Activated T-helper 2 cell treated with anti-CD3 and anti-CD28 coated beads, Interferon-gamma antibody, Interleukin-2, Interleukin-4, amounts not matched to agents 10 μg/mL and 5 μg/mL and 100 μg/mL, durations not matched to agents 14 hours and 24 hours and 36 hours (primary cell): ENCODE measurements around the gene GPR37L1. TPM values are rescaled to one million over a fixed set of nuclear protein-coding genes. Genes with fewer than 3 reads are reported as not detected.
"Not testable (repeated sequence)": the region's sequence is repeated elsewhere in the genome, so short reads cannot be mapped to it uniquely, and the experiment has no call there.

Source experiments
- DNase-seq: peaks from one replicate; pipeline ENCODE4 v3.0.0; 2021; ENCODE audit warnings: low spot score
- H3K27ac Mint-ChIP-seq: one replicate; pipeline ENCODE4 v1.8.0; 2021; ENCODE audit warnings: mixed read lengths
- H3K27me3 Mint-ChIP-seq: one replicate; pipeline ENCODE4 v1.8.0; 2021; ENCODE audit warnings: low read depth, mixed read lengths
- H3K36me3 Mint-ChIP-seq: one replicate; pipeline ENCODE4 v1.8.0; 2021; ENCODE audit warnings: low read depth, mixed read lengths
- H3K4me1 Mint-ChIP-seq: one replicate; pipeline ENCODE4 v1.8.0; 2021; ENCODE audit warnings: low read depth, mixed read lengths
- H3K4me3 Mint-ChIP-seq: one replicate; pipeline ENCODE4 v1.8.0; 2021; ENCODE audit warnings: low read depth, mild to moderate bottlenecking, moderate library complexity, mixed read lengths
- H3K9me3 Mint-ChIP-seq: one replicate; pipeline ENCODE4 v1.8.0; 2021; ENCODE audit warnings: mixed read lengths
- intact Hi-C: fragments of 100-400 bp; cut with micrococcal nuclease; formaldehyde crosslinking; loops from one replicate; pipeline ENCODE4 v1.15.1; 2023
- total RNA-seq: library from RNA; stranded (reverse); gene quantifications from 2 replicates; pipeline ENCODE4 v1.2.3, GENCODE V29; 2022

Gene GPR37L1
- total RNA-seq, 1 donor from 2014 or later: not detected

DNA sequence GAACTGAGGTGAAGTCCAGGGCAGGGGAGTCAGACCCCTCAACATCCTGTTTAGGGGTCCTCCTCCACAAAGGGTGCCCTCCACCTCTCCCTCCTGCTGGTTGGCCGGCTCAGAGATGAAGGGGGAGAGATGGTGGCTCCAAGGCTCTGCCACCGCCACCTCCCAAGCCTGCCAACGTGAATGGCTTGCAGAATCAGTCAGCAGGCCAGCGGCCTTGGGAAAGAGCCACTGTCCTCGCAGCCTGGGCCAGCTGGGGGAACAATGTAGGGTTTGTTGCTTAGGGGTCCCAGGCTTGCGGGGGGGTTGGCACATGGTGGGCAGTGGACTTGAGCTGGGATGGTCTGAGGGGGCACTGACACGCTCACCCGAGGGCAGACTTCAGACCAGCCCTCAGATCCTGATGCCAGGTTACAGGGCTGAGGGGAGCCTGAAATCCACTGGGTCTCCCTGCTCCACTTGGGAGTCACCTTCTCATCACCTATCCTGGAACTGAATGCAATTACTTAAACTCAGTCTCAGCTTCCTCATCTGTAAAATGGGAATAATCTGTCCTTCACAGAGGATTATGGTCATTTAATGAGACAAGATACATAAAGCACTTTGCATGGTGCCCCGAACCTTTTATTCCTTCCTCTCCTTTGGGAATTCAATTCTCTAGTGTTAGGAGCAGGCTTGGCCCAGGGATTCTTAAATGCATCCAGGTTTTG, 8.3 kb downstream of the GPR37L1 start:
- no peak overlapping the region for H3K27ac Mint-ChIP-seq
- no peaks in the 10 kb centered on the region for H3K9me3 Mint-ChIP-seq
- no peaks in the 10 kb centered on the region for H3K4me1 Mint-ChIP-seq
- no peak overlapping the region for H3K4me3 Mint-ChIP-seq
- peaks cover 29% of the 10 kb centered on the region for H3K36me3 Mint-ChIP-seq
- H3K27me3 Mint-ChIP-seq: no peaks in the 10 kb centered on the region
- no peak for DNase-seq
- intact Hi-C loops: no loop called here

DNA sequence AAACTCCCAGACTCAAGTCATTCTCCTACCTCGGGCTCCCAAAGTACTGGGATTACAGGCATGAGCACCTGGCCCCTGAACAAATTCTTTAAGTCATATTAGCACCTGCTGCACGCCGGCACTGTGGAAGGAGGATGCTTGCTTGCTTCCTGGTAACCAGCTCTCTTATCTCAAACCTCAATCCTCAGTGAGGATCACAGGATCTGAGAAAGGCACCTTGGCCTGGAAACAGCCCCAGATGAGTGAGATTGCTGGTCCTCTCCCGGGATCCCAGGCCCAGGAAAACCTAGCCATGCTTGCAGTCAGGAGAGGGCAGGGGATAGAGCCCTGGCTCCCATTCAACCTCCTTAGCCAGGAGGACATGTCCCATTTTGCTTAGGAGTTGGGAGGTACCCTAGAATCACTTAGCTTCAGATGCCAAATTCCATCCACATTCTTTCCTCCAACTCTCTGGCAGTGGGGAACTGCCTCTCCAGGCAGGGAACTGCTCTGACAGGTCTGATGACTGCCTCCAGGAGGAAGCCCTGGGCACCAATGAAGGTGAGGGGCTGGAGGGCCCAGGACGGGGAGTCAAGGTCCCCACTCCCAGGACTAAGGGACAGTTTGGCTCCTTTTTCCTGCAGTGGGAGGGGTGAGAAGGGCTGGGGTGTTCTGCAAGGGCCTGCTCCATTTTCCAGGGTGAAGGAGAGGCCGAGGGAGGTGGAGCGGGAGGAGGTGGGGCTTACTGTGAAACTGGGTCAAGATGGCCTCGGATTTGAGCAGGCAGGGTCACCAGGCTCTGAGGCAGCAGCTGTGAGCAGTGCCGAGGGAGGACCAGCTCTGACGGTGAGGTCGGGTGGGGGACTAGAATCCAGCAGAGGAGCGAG, 9.5 kb downstream of the GPR37L1 start:
- Mint-ChIP-seq H3K4me3 (no peak overlapping the region), H3K4me1 (no peaks in the 10 kb centered on the region), H3K9me3 (no peaks in the 10 kb centered on the region), H3K36me3 (peaks cover 29% of the 10 kb centered on the region), H3K27me3 (no peaks in the 10 kb centered on the region), H3K27ac (no peak overlapping the region)
- DNase-seq: no peak
- intact Hi-C loops: no loop called here

DNA sequence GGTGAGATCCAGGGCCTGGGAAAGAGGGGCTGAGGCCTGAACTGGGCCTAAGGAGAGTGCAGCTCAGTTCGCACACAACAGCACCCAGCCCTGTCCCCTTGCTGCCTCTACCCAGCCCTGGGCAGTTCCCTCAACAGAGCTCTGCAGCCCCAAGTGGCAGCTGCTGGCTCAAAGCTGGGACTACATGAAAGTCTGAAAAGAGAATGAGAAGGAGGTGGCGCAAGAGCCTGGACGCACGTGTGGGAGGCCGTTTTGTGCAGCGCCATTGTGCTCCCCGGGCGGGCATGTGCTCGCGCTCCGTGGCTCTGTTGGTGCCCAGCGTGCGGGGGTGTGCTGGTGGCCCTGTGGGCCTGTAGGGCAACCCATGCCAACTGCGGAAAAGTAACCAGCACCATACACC, 10.3 kb downstream of the GPR37L1 start:
- H3K27me3 Mint-ChIP-seq: no peaks in the 10 kb centered on the region
- DNase-seq: no peak
- H3K9me3 Mint-ChIP-seq: no peaks in the 10 kb centered on the region
- H3K4me3 Mint-ChIP-seq: no peak overlapping the region
- intact Hi-C loops: no loop called here
- H3K36me3 Mint-ChIP-seq: peaks cover 29% of the 10 kb centered on the region
- no peak overlapping the region for H3K27ac Mint-ChIP-seq
- H3K4me1 Mint-ChIP-seq: no peaks in the 10 kb centered on the region

DNA sequence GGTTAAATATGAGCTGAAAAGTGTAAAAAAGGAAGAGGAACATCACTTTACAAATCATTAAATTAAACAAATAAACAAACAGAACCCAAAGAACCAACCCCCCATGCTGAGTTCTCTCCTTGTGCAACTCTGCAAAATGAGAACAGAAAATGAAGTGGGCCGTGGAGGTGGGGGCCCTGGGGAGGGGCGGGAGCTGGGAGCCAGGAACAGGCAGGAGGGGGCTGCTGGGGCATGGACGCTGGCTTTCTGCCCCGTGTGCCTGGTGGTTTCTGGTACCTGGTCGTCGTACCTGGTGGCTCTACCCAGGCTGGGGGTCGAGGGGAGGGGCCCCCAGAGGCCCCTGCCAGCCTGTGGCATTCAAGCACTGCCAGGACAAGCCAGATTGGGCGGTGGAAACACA, 10.8 kb downstream of the GPR37L1 start:
- no peak overlapping the region for H3K27ac Mint-ChIP-seq
- no peaks in the 10 kb centered on the region for H3K9me3 Mint-ChIP-seq
- no peaks in the 10 kb centered on the region for H3K27me3 Mint-ChIP-seq
- no peak overlapping the region for H3K4me3 Mint-ChIP-seq
- DNase-seq: no peak
- intact Hi-C loops: no loop called here
- peaks cover 29% of the 10 kb centered on the region for H3K36me3 Mint-ChIP-seq
- H3K4me1 Mint-ChIP-seq: no peaks in the 10 kb centered on the region

DNA sequence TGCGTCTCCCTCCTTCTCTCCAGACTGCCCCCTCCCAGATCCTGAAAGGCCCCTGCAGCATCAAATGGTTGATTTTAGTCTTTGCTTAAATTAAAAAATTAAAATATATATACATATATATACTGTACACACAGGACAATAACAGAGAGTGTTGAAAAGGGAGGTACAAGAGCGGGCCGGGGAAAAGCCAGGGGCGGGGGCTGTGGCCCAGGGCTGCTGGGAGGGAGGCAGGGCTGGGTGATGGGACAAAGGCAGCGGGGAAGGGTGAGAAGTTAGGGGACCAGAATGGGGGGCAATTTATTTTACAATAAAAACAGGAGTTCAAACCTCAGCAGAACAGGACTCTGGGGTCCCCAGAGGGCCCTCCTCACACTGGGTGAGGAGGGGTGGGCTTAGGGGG, 11.3 kb downstream of the GPR37L1 start:
- Mint-ChIP-seq H3K36me3 (peaks cover 29% of the 10 kb centered on the region), H3K9me3 (no peaks in the 10 kb centered on the region), H3K27me3 (no peaks in the 10 kb centered on the region), H3K4me1 (no peaks in the 10 kb centered on the region), H3K27ac (no peak overlapping the region), H3K4me3 (no peak overlapping the region)
- DNase-seq: no peak
- intact Hi-C loops: no loop called here

DNA sequence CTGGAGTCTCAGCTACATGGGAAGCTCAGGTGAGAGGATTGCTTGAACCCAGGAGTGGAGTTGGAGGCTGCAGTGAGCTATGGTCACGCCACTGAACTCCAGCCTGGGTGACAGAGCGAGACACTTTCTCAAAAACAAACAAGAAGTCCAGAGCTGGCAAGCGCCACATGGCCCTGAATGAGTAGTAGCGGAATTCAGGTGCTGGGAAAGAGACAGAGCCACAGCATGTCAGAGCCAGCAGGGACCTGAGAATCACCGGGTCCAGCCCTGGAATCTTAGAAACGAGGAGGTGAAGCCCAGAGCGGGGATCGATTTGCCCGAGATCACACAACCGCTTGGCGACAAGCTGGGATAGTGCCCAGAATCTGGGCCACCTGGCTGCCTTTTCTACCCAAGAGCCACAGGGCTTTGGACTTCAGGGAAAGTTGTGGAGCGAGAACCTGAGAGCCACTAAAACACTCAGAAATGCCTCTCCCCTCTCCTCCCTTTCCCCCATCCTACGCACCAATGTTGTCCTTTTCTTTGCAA, 12.0 kb downstream of the GPR37L1 start:
- intact Hi-C loops: loop anchor here (1.0 kb wide), 1 partner anchor 125 kb away; no protein-coding TSS in a partner anchor
- no peak for DNase-seq
- Mint-ChIP-seq H3K4me3 (no peak overlapping the region), H3K9me3 (no peaks in the 10 kb centered on the region), H3K36me3 (peaks cover 29% of the 10 kb centered on the region), H3K27me3 (no peaks in the 10 kb centered on the region), H3K27ac (no peak overlapping the region), H3K4me1 (no peaks in the 10 kb centered on the region)

DNA sequence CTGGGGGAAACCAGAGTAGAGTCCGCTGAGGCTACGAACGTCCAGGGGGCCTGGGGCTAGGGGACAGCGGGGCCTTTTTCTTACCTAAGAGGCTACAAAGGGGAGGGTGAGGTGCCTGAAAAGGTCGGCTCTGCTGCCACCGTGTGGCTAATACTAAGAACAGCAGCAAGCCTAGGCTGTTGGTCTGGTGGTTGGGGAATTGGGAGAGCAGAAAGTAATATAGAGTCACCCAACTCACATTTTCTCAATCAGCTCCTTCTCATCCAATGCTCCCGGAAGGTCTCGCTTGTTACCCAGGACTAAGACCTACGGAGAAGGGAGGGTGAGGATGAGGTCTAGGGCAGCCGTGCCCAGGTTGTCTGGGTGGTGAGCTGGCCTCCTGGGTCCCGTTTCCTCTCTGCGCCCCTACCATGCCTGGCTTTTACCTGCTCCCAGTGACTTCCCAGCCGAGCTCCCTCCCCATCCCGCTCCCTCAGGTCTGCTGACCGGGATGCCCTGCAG, 12.6 kb downstream of the GPR37L1 start:
- intact Hi-C loops: loop anchor here (1.0 kb wide), 1 partner anchor 126 kb away; no protein-coding TSS in a partner anchor
- no peak overlapping the region for H3K4me3 Mint-ChIP-seq
- no peaks in the 10 kb centered on the region for H3K9me3 Mint-ChIP-seq
- H3K27me3 Mint-ChIP-seq: no peaks in the 10 kb centered on the region
- no peaks in the 10 kb centered on the region for H3K4me1 Mint-ChIP-seq
- peak; percentile 38 for DNase-seq
- no peak overlapping the region for H3K27ac Mint-ChIP-seq
- peaks cover 29% of the 10 kb centered on the region for H3K36me3 Mint-ChIP-seq

DNA sequence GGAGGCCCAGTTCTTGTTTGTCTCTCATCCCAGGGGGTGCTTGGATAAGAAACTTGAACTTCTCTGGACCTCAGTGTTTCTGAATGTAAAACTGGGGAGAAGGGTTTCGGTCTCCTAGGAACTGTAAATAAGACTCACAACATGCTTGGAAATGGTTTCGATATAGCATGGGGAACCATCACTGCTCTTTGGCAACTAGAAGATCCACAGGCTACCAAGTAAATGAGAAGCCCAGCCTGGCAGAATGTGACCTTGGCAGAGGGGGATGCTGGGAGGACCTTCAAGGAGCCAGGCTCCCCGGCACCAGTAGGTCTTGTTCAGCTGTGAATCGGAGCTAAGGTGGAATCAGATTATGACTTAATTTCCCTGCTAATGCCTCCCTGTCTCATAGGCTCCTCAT, 18.1 kb downstream of the GPR37L1 start:
- no peak for DNase-seq
- Mint-ChIP-seq H3K4me3 (no peak overlapping the region), H3K27me3 (no peaks in the 10 kb centered on the region), H3K4me1 (peaks cover 18% of the 10 kb centered on the region), H3K27ac (no peak overlapping the region), H3K36me3 (peaks cover 15% of the 10 kb centered on the region), H3K9me3 (no peaks in the 10 kb centered on the region)
- intact Hi-C loops: no loop called here

DNA sequence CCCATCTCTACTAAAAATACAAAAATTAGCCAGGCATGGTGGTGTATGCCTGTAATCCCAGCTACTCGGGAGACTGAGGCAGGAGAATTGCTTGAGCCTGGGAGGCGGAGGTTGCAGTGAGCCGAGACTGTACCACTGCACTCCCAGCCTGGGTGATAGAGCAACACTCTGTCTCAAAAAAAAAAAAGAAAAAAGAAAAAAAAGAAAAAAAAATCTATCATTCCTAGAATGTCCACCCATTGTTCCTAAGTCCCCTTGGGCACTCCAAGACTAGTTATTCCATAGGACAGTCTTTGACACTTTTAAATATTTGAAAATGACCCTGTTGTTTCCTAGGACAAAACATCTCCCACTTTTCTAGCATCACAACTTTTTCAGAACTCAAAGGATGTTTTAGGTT, 18.8 kb downstream of the GPR37L1 start:
- H3K4me3 Mint-ChIP-seq, H3K9me3 Mint-ChIP-seq, H3K27me3 Mint-ChIP-seq, H3K27ac Mint-ChIP-seq, DNase-seq, intact Hi-C loops: not testable (repeated sequence)
- Mint-ChIP-seq H3K4me1 (peaks cover 22% of the 10 kb centered on the region), H3K36me3 (peaks cover 14% of the 10 kb centered on the region)

DNA sequence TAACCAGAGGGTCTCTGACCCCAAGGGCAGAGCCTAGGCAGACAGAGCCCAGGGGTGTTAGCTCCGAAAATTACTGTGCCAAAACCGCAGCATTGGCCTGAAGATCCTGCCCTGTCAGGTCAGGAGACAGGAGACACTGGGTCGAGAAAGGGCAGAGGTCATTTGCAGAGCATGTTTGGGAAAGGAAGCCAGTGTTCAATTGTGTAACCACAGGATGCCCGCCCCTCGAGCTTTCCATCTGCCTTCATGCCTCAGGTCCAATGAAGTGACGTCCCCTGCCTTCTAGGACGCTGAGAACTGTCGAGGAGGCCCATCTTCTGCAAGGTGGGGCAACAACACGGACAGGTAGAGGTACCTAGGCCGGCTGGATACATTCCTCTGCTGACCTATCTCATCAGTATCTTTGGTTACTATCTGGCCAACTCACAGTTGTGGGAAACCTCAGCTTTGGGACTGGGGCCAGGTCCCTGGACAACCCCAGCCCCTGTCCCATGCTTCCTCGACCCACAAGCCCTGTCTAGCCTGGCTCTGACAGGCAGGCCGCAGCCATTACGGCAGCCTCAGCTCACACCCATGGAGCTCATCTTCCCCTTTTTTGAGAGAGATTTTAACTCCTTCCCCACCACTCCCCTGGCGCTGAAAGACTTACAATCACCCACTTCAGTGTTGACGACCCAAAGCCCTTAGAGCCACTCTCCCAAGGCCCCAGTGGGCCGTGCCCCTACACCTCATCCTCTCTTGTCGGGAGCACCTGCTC, 20.5 kb downstream of the GPR37L1 start:
- Mint-ChIP-seq H3K27ac (peak overlapping the region; percentile 92), H3K4me1 (peaks cover 25% of the 10 kb centered on the region), H3K9me3 (no peaks in the 10 kb centered on the region), H3K4me3 (peak overlapping the region; percentile 91), H3K27me3 (no peaks in the 10 kb centered on the region), H3K36me3 (peaks cover 21% of the 10 kb centered on the region)
- DNase-seq: no peak
- intact Hi-C loops: no loop called here

DNA sequence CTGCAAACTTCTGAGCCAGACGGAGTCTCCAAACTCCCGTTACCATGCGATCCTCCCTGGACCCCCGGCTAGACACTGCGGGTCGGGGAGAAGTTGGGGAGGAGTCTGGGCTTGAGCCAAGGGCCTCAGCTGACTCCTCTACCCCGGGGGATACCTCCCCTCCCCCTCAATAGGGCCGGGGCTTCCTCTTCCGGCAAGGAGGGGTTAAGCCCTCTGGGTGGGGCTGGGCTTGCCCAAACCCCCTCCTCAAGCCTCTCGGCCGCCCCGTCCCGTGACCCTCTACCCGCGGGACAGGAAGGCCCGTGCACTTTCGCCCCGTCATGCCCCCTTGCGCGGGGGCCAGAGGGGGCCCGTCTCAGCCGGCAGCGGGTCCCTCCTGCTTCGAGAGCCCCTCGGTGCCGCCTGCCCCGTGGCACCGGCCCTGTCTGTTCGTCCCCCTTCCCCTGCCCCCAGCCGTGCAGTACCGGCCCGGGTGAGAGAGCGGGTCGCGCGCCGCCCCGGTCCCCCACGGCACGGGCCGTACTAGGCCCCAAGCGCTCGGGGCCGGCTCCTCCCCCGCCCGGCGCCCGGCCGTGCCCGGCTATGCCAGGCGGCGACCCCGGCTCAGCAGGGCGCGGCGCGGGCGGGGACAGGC, 21.2 kb downstream of the GPR37L1 start:
- Mint-ChIP-seq H3K4me1 (peaks cover 25% of the 10 kb centered on the region), H3K36me3 (peaks cover 25% of the 10 kb centered on the region), H3K27me3 (no peaks in the 10 kb centered on the region), H3K9me3 (no peaks in the 10 kb centered on the region), H3K27ac (peak overlapping the region; percentile 92), H3K4me3 (peak overlapping the region; percentile 91)
- intact Hi-C loops: loop anchor here (2.0 kb wide), 1 partner anchor 15 kb away; no protein-coding TSS in a partner anchor
- no peak for DNase-seq
